Fibroblast of skin of right quadriceps (primary cell): ENCODE data around the gene DNAJC1.
"Not testable (repeated sequence)": the region's sequence is repeated elsewhere in the genome, so short reads cannot be mapped to it uniquely, and the experiment has no call there.

ENCODE experiments used
- DNase-seq: peaks from one replicate; pipeline ENCODE4 v3.0.0-alpha.2; 2013

Gene DNAJC1

GRCh38 chr10:21894648-21895342 is 108.7 kb downstream of the DNAJC1 start:
- no peak for DNase-seq

- no peak for DNase-seq
Measured at GRCh38 chr10:21891439-21891838, 112.1 kb downstream of the DNAJC1 start.

GRCh38 chr10:21889477-21890275 is 113.9 kb downstream of the DNAJC1 start:
- DNase-seq, result no peak

GRCh38 chr10:21888959-21889358 is 114.6 kb downstream of the DNAJC1 start:
- DNase-seq, result no peak

- DNase-seq, result no peak
Measured at GRCh38 chr10:21885940-21886339, 117.6 kb downstream of the DNAJC1 start.

- no peak for DNase-seq
Measured at GRCh38 chr10:21873198-21873597, 130.3 kb downstream of the DNAJC1 start.

GRCh38 chr10:21872771-21873170 is 130.8 kb downstream of the DNAJC1 start:
- DNase-seq, result not testable (repeated sequence)

- no peak for DNase-seq
Measured at GRCh38 chr10:21870849-21871248, 132.7 kb downstream of the DNAJC1 start.

- not testable (repeated sequence) for DNase-seq
Measured at GRCh38 chr10:21869087-21869486, 134.4 kb downstream of the DNAJC1 start.

- DNase-seq, result peak; percentile 10
Measured at GRCh38 chr10:21860718-21861117, 142.8 kb downstream of the DNAJC1 start.

- no peak for DNase-seq
Measured at GRCh38 chr10:21858455-21858854, 145.1 kb downstream of the DNAJC1 start.

GRCh38 chr10:21849607-21850006 is 153.9 kb downstream of the DNAJC1 start:
- no peak for DNase-seq

- DNase-seq, result no peak
Measured at GRCh38 chr10:21843645-21844044, 159.9 kb downstream of the DNAJC1 start.

- DNase-seq, result not testable (repeated sequence)
Measured at GRCh38 chr10:21841273-21841672, 162.3 kb downstream of the DNAJC1 start.

GRCh38 chr10:21837487-21837886 is 166.0 kb downstream of the DNAJC1 start:
- DNase-seq, result not testable (repeated sequence)

- DNase-seq, result not testable (repeated sequence)
Measured at GRCh38 chr10:21834574-21834973, 169.0 kb downstream of the DNAJC1 start.

GRCh38 chr10:21832821-21833130 is 170.8 kb downstream of the DNAJC1 start:
- peak; percentile 48 for DNase-seq

GRCh38 chr10:21831986-21832820 is 171.3 kb downstream of the DNAJC1 start:
- DNase-seq, result peak; percentile 71

- no peak for DNase-seq
Measured at GRCh38 chr10:21830037-21830436, 173.5 kb downstream of the DNAJC1 start.

GRCh38 chr10:21827308-21827707 is 176.2 kb downstream of the DNAJC1 start:
- no peak for DNase-seq

- no peak for DNase-seq
Measured at GRCh38 chr10:21826725-21827124, 176.8 kb downstream of the DNAJC1 start.

GRCh38 chr10:21825345-21825744 is 178.2 kb downstream of the DNAJC1 start:
- DNase-seq, result no peak

- no peak for DNase-seq
Measured at GRCh38 chr10:21824409-21824808, 179.1 kb downstream of the DNAJC1 start.

- DNase-seq, result no peak
Measured at GRCh38 chr10:21823617-21824016, 179.9 kb downstream of the DNAJC1 start.
